ENCODE measurements around the gene MYOC.
"Not testable (repeated sequence)": the region's sequence is repeated elsewhere in the genome, so short reads cannot be mapped to it uniquely, and the experiment has no call there.

MYOC gene

DNA sequence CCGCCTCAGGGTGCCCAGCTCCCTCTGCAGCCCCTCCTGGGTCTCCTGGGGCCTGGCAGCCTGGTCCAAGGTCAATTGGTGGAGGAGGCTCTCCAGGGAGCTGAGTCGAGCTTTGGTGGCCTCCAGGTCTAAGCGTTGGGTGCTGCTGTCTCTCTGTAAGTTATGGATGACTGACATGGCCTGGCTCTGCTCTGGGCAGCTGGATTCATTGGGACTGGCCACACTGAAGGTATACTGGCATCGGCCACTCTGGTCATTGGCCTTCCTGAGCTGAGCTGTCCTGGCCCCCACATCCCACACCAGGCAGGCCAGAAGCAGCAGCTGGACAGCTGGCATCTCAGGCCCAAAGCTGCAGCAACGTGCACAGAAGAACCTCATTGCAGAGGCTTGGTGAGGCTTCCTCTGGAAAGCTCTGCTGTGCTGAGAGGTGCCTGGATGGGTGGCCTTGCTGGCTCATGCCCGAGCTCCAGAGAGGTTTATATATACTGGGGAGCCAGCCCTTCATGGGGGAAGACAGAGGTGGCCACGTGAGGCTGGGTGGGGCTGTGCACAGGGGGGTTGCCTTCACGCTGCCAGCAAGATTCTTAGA is at the start of gene MYOC:
MYOC (minus strand) TSS at position 455 of the 589 bp plus-strand sequence; CDS start at position 378, 77 bp downstream.
- in situ Hi-C loops (cut with HindIII; ENCODE audit: low pct_ligation_motif_present, low pct_unique_long_range_greater_than_20kb, low sequenced_read_pairs): no loop called here
- DNase-seq: no peak

DNA sequence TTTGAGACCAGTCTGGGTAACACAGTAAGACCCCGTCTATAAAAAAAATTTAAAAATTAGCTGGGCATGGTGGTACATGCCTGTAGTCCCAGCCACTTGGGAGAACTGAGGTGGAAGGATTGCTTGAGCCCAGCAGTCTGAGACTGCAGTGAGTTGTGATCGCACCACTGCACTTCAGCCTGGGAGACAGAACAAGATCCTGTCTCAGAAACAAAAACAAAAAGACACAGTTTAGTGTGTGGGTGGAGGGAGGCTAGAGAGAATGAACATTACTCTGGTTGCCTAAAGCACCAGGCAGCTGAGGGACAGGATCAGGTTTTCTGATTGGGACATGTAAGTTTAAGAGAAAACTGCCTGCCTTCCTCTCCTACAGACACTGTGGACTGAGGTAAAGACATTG is 47.0 kb upstream of the MYOC start:
- in situ Hi-C loops (cut with HindIII; ENCODE audit: low pct_ligation_motif_present, low pct_unique_long_range_greater_than_20kb, low sequenced_read_pairs): no loop called here
- DNase-seq: no peak

DNA sequence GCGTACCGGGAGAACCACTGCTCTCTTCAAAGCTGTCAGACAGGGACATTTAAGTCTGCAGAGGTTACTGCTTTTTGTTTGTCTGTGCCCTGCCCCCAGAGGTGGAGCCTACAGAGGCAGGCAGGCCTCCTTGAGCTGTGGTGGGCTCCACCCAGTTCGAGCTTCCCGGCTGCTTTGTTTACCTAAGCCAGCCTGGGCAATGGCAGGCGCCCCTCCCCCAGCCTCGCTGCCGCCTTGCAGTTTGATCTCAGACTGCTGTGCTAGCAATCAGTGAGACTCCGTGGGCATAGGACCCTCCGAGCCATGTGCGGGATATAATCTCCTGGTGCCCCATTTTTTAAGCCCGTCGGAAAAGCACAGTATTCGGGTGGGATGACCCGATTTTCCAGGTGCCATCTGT is 43.3 kb upstream of the MYOC start:
- DNase-seq; in situ Hi-C loops (cut with HindIII; ENCODE audit: low pct_ligation_motif_present, low pct_unique_long_range_greater_than_20kb, low sequenced_read_pairs): not testable (repeated sequence)

DNA sequence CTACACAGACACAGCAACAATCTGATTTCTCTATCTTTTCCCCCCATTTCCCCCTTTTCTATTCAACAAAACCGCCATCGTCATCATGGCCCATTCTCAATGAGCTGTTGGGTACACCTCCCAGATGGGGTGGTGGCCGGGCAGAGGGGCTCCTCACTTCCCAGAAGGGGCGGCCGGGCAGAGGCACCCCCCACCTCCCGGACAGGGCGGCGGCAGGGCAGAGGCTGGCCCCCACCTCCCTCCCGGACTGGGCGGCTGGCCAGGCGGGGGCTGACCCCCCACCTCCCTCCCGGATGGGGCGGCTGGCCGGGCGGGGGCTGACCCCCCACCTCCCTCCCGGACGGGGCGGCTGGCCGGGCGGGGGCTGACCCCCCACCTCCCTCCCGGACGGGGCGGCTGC is 41.1 kb upstream of the MYOC start:
- DNase-seq; in situ Hi-C loops (cut with HindIII; ENCODE audit: low pct_ligation_motif_present, low pct_unique_long_range_greater_than_20kb, low sequenced_read_pairs): not testable (repeated sequence)

DNA sequence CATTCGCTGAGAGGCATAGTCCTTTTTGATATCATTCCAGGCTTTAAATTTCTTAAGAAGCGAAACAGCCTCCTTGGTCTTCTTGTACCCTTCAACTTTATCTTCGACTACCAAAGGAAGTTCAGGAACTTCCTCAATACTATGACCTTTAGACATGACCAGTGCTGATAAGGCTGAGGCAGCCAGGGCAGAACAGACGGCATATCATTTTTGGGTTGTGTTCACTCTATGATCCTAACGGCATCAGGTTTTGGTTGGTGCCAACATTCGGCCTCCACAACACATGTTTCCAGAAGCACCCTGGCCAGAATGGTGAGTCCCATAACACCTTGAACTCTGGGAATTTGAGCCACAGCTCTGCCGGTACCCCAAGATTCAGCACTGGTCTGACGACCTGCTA is 31.4 kb upstream of the MYOC start:
- DNase-seq: no peak
- in situ Hi-C loops (cut with HindIII; ENCODE audit: low pct_ligation_motif_present, low pct_unique_long_range_greater_than_20kb, low sequenced_read_pairs): no loop called here

DNA sequence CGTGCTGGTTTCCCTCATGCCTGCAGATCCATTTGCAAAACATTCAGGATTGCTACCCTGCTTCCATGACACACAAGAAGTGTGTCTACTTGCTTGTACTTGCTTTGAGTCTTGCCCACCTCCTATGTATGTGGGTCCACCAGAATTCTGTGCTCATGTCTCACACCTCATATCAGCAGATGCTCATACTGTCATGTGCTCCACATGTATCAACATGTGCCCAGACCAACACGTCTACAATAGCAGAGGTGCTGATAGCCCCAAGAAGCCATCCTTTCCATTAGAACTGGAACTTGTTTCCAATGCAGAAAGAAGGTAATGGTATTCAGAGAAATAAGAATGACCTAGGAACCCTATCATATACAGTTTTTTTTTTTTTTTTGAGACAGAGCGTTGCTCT is 27.9 kb upstream of the MYOC start:
- in situ Hi-C loops (cut with HindIII; ENCODE audit: low pct_ligation_motif_present, low pct_unique_long_range_greater_than_20kb, low sequenced_read_pairs): no loop called here
- no peak for DNase-seq

DNA sequence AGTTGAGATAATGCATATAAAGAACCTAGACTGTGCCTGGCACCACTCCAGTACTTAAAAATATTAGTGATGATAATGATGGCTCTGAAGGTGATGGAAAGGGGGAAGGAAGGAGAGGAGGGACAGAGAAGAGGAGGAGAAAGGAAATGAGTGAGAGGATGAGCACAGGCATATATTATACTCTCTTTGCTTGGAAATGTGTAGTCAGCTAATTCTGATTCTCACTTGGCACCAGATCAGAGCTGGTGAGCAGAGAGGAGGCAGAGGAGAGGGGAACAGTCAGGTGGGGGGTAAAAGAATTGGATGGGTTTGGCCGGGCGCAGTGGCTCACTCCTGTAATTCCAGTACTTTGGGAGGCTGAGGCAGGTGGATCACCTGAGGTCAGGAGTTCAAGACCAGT is 24.3 kb upstream of the MYOC start:
- no peak for DNase-seq
- in situ Hi-C loops (cut with HindIII; ENCODE audit: low pct_ligation_motif_present, low pct_unique_long_range_greater_than_20kb, low sequenced_read_pairs): no loop called here

DNA sequence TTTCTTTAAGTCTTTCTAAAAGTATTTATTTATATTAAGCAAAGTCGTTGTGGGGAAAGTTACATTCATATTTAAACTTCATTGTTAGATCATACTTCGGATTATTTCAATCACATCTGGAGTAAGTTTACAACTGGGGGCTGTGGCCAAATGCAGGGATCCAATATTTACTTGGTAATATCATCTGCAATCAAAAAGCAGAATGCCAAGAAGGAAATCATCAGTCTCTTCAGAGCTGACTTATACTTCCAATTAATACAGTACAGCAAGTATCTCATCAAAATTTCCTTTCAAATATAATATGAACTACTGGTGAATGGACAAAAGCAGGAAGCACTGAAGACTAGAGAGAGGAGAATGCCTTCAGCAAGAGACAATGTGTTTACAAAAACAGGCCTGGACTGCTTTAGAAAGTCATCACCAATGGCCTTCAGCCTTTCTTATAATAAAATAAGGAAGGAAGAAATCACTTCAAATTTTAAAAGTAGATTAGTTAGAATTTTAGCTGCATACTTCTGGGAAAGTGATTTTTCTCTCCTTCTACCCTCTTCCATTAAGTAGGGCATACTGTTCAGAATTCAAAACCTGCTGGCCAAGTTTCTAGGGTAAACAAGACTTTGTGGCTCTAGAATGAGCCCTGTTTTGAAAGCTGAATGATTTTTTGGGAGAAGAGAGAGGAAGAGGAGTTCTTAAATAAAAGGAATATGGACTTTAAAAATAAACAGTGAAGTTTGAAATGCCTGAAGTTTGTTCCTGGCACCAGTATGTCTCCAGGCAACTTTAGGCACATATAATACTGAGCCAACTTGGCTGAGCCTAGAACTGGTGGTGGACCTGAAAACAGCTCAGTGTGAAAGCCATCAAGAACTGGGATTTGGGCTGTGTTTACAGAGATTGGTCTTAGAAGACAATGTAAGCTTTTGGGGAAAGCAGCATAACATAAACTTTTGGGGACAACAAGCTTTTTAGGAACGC is 22.2 kb upstream of the MYOC start:
- in situ Hi-C loops (cut with HindIII; ENCODE audit: low pct_ligation_motif_present, low pct_unique_long_range_greater_than_20kb, low sequenced_read_pairs): no loop called here

DNA sequence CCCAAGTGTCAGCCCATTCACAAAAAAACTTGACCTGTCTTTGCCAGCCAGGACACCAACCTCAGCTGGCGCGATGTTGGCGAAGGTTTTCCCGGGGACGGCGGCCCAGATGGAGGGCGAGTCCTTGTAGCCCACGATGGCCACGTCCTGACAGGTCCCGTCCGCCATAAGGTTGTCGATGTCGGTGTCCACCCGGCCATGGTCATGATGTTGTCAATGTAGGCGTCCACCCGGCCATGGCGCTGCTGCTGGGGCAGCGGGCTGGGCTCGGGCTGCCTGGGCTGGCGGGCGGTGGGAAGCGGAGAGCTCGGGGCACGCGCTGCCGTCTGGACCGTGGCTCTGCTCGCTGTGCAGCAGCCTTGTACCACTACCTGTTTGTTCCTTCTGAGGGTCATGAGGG is 18.3 kb upstream of the MYOC start:
- no peak for DNase-seq
- in situ Hi-C loops (cut with HindIII; ENCODE audit: low pct_ligation_motif_present, low pct_unique_long_range_greater_than_20kb, low sequenced_read_pairs): no loop called here

More for the DNA sequence above, 22.2 kb upstream of the MYOC start:
- no peak for DNase-seq

DNA sequence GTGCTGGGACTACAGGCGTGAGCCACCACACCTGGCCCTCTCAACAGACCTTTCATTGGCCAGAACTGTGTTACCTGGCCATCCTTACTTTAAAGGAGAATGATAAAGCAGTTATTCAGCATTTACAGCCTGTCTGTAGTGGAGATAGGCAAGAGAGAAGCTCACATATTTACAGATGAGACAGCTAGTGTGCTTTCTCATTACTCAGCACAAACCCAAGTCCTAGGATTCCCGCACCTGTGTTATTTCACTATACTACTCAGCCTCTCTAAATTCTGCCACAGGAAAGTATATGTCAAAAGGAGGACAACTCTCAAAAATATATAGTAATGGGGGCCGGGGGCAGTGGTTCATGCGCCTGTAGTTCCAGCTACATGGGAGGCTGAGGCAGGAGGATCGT is 15.9 kb upstream of the MYOC start:
- in situ Hi-C loops (cut with HindIII; ENCODE audit: low pct_ligation_motif_present, low pct_unique_long_range_greater_than_20kb, low sequenced_read_pairs): no loop called here
- no peak for DNase-seq

DNA sequence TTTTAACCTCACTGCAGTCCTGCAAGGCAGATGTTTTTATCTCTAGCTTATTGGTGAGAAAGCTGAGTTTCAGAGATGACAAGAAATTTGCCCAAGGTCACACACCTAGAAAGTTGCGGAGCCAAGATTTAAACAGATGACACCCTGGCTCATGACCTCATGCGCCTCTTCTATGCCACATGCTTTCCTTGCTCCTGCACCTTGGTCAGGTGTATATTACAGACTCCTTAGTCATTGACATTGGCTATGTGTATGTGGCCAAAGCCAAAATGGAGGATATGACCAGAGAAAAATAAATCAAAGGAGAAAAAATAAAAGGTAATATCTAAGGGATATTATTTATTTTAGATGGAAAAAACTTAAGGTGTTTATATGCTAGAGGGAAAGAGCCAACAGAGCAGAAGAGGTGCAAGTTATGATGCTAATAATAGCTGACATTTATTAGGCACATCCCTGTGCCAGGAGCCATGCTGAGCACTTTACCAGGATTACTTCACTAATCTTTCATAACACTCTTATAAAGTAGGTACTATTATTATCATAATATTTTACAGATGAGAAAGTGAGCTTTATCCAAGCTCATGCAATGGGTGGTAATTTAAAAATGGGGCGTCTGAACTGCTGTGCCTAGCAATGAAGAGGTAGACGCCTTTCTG is 13.8 kb upstream of the MYOC start:
- no peak for DNase-seq
- in situ Hi-C loops (cut with HindIII; ENCODE audit: low pct_ligation_motif_present, low pct_unique_long_range_greater_than_20kb, low sequenced_read_pairs): no loop called here

DNA sequence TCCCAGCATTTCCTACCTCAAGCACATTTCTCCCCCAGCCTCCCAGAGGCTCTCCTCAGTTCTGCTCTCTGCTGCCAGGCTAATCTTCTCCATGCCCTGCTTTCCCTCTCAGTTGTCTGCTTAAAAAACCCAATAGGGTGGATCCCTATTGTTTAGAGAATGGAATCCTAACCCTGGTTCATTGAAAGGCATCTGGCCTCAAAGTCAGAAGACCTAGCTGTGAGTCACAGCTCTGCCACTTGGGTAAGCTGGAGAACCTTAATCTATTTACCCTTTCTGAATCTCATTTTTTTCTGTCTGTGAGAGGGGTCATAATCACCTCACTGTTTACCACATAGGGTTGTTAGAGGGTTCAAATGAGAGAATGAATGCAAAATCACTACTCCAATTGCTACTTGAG is 12.5 kb upstream of the MYOC start:
- in situ Hi-C loops (cut with HindIII; ENCODE audit: low pct_ligation_motif_present, low pct_unique_long_range_greater_than_20kb, low sequenced_read_pairs): no loop called here
- DNase-seq: no peak

DNA sequence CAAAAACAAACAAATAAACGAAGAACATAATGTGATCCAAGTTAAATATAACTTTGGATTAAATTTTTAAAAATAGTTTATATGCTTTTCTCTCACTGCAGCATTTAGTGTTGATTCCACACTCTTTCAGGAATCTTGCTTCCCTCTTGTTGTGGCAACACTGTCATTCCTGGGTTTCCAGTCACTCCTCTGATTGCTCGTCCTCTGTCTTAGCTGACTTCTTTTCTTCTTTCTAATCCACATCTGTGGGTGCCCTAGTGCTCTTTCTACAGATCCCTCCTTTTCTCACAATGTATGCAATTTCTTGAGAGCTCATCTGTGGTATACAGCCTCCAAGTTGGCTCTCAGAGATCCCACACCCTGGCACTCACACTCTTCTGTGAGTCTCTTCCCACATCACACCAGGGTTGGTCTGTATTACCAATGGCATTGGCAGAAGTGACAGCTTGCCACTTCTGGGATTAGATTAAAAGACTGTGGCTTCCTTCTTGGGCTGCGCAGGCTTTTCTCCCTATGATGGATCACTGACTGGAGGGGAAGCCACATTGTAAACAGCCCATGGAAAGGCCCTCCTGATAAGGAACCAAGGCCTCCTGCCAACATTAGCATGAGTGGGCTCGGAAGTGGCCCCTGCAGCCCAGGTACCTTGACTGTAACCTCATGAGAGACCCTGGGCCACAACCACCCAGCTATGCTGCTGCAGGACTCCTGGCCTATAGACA is 11.5 kb upstream of the MYOC start:
- in situ Hi-C loops (cut with HindIII; ENCODE audit: low pct_ligation_motif_present, low pct_unique_long_range_greater_than_20kb, low sequenced_read_pairs): no loop called here
- DNase-seq: no peak

DNA sequence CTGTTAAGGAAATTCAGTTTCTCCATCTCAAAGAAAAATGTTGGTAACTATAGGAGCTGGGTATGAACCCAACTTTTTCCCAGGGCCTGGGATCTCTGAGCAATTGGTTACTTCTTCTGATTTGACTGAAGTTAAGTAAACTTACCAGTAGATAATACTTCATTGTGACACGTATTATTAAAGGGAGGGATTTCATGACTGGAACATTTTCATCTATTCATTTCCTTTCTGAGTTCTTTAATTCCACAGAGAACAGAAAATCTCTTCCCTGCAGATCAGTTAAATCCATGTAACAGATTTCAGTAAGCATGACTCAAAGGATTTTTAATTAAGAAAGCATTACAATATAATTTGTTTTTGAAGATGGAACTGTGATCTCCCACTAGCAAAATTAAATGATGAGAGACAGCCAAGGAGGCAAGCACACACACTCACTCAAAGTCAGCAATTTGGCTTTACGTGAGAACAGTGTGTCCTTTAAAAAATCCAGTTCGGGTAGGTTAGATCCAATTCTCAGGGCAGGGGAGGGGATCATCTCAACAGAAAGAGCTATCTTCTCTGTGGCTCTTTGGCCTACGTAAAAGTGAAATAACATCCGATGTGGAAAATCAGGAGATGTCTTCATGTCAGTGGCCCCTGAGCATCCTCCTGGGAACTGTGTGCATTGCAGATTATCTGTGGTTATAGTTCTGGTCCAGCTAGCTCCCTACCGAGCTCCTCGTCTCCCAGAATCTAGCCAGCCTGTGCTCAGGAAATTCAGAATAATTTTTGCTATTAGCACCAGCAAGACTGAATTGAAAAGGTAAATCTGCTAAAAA is 10.8 kb upstream of the MYOC start:
- DNase-seq: no peak
- in situ Hi-C loops (cut with HindIII; ENCODE audit: low pct_ligation_motif_present, low pct_unique_long_range_greater_than_20kb, low sequenced_read_pairs): no loop called here

DNA sequence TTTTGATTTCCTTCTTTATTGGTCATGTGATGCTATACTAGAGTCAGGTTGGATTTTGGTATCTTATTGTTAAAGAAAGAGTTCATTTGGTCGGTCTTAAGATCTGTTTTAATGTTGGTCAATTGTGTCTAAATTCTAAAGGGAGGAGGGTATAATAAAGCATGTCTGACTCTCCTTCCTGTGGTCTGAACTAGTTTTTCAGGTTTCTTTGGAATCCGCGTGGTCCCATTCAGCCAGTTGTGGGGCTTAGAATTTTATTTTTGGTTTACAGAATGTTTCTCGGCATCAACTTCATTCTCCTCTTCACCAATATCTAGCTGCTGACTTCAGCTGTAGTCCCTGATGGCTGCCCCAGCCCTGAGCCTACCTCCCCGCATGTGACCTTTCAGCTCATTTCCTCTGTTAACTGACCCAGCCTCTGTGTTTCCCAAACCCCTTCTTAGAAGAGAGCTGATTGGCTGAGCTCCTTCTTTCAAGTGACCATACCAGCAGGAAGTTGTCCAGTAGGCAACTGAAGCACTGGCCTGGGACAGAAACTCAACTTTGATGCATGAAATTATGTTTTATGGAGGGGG is 8.7 kb upstream of the MYOC start:
- no peak for DNase-seq
- in situ Hi-C loops (cut with HindIII; ENCODE audit: low pct_ligation_motif_present, low pct_unique_long_range_greater_than_20kb, low sequenced_read_pairs): no loop called here

DNA sequence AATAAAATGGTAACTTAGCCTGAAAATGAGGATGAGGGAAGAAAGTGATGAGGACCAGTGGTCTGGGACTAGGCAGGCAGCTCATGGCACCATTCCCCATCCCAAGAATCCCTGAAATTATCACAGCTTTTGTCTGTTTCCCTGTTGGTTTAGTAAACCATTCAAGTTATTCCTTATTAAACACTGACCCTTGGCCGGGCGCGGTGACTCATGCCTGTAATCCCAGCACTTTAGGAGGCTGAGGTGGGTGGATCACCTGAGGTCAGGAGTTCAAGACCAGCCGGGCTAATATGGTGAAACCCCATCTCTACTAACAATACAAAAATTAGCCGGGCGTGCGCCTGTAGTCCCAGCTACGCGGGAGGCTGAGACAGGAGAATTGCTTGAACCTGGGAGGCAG is 3.7 kb upstream of the MYOC start:
- DNase-seq; in situ Hi-C loops (cut with HindIII; ENCODE audit: low pct_ligation_motif_present, low pct_unique_long_range_greater_than_20kb, low sequenced_read_pairs): not testable (repeated sequence)

DNA sequence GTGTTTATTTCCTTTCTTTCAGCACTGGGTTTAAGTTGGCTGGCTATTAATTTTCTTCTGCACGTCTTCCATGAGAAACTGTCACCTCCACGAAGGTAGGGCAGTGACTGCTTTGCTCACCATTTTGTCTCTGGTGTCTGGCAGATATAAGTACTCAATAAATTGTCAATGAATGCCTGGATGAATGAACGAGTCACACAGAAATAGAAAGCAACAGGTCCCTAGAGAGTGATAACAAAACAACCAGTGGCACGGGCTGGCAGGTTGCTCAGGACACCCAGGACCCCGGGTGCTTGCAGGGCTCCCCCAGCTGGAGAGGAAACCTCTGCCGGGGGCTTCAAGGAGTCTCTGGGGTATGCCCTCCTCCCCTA is 3.2 kb upstream of the MYOC start:
- no peak for DNase-seq
- in situ Hi-C loops (cut with HindIII; ENCODE audit: low pct_ligation_motif_present, low pct_unique_long_range_greater_than_20kb, low sequenced_read_pairs): no loop called here
